NCI-H2196 (cell line): ENCODE results near the gene ABHD8.

ENCODE experiments used
- DNase-seq: peaks from one replicate; lab custom pipeline; 2025; ENCODE audit not compliant: unreplicated experiment; lab: John Stamatoyannopoulos, UW

The ABHD8 gene, protein sequence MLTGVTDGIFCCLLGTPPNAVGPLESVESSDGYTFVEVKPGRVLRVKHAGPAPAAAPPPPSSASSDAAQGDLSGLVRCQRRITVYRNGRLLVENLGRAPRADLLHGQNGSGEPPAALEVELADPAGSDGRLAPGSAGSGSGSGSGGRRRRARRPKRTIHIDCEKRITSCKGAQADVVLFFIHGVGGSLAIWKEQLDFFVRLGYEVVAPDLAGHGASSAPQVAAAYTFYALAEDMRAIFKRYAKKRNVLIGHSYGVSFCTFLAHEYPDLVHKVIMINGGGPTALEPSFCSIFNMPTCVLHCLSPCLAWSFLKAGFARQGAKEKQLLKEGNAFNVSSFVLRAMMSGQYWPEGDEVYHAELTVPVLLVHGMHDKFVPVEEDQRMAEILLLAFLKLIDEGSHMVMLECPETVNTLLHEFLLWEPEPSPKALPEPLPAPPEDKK

GRCh38 chr19:17303167-17303939, at the start of gene ABHD8:
ABHD8 (minus strand) TSS chr19:17303425; CDS start chr19:17301616, 1,809 bp downstream.
- peak; percentile 98 for DNase-seq

GRCh38 chr19:17352608-17353280, 49.5 kb upstream of the ABHD8 start:
- DNase-seq = no peak

DNA sequence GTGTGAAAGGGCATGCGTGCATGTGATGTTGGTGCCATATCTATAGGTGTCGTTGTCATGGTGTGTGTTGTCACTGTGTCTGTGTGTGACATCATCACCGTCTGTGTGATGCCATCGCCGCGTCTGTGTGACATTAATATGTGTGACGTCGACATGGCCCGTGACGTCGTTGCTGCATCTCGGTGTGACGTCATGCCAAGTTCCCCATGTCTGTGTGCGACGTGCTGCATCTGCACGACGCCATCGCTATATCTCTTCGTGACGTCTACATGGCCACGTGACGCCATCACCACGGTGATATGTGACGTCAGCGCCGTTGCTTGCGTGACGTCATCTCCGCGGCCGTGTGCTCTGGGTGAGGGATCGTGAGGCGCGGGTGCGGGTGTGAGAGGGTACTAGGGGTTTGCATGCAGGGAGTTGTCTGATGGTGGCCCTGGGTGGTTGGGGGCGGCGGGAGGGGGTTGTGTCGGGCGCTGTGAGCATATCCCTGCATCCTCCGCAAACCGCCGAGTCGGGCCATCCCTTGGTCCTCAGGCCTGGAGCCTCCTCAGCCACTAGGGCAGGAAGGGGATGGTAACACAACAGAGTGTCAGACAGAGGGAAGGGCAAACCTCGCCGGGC, 48.7 kb upstream of the ABHD8 start:
- DNase-seq = no peak

- no peak for DNase-seq
Observed at GRCh38 chr19:17348700-17349099, 45.5 kb upstream of the ABHD8 start.

- DNase-seq = no peak
Observed at GRCh38 chr19:17347877-17348276, 44.7 kb upstream of the ABHD8 start.

DNA sequence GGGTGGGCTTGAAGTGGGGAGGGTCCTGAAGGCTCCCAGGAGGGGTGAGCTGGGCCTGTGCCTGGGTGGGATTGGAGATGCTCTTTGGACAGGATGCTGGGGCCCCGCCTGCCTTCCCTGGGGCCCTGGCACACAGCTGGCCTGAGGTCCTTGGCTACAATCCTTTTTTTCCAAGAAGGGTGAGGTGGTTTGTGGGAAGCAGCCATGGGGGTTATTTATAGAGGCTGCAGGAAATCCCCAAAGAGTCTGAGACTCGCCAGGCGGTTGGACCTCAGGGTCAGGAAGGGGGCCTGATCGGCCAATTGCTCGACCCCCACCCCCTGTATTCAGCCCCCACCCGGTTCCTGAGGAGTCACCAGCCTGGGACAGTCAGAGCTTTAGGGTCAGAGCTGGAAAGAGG, 44.1 kb upstream of the ABHD8 start:
- no peak for DNase-seq

DNA sequence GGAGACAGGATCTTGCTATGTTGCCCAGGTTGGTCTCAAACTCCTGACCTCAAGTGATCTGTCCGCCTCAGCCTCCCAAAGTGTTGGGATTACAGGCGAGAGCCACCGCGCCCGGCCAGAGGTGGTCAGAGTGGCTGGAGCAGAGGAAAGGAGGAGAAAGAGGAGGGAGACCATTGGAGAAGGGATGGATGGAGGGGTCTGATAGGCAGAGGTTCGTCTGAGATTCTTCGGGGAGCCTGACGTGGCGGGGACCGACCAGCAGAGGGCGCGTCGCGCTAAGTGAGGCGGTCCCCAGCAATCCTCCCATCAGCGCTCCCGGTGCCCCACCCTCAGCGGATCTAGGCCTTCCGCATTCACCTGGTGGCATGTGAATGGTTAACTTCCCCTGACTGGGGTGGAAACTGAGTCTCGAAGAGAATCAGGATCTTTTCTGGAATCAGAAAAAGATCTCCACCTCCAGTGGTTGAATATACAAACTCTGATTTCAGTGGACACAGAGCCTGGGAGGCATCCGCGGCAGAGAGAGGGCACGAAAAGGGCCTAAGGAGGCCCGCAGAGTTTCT, 43.0 kb upstream of the ABHD8 start:
- peak; percentile 75 for DNase-seq

DNA sequence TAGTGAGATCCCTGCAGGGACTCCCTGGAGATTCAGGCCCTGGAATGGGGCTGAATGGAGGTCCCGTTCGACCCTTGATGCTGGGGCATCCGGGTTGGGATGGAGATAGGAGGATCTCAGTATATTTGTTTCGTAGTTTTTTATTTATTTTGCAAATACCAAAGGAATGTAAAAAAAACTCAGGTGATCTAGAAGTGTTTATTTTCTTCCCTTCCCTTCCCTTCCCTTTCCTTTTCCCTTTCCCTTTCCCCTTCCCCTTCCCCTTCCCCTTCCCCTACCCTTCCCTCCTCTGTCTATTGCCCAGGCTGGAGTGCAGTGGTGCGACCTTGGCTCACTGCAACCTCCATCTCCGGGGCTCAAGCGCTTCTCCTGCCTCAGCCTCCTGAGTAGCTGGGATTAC, 38.6 kb upstream of the ABHD8 start:
- DNase-seq = no peak

GRCh38 chr19:17341386-17341785, 38.2 kb upstream of the ABHD8 start:
- no peak for DNase-seq

- no peak for DNase-seq
Observed at GRCh38 chr19:17340871-17341357, 37.7 kb upstream of the ABHD8 start.

DNA sequence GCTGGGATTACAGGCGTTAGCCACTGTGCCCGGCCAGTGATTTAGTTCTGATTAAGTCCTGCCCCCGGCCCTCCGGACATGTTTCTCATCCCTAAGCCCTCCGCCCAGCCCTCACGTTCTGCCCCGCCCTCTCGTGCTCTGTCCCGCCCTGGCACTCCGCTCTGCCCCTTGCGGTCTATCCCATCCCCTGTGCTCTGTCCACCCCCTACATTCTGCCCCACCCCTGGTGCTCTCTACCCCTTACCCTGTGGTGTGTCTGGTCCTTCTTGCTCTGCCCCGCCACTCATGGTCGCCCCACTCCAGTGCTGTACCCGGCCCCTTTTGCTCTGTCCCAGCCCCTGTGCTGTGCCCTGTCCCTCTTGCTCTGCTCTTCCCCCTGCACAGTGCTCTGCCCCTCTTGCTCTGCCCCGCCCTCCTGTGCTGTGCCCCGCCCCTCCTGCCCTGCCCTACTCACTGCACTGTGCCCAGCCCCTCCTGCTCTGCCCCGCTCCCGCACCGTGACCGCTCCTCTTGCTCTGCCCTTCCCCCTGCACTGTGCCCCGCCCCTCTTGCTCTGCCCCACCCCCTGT, 37.2 kb upstream of the ABHD8 start:
- no peak for DNase-seq

DNA sequence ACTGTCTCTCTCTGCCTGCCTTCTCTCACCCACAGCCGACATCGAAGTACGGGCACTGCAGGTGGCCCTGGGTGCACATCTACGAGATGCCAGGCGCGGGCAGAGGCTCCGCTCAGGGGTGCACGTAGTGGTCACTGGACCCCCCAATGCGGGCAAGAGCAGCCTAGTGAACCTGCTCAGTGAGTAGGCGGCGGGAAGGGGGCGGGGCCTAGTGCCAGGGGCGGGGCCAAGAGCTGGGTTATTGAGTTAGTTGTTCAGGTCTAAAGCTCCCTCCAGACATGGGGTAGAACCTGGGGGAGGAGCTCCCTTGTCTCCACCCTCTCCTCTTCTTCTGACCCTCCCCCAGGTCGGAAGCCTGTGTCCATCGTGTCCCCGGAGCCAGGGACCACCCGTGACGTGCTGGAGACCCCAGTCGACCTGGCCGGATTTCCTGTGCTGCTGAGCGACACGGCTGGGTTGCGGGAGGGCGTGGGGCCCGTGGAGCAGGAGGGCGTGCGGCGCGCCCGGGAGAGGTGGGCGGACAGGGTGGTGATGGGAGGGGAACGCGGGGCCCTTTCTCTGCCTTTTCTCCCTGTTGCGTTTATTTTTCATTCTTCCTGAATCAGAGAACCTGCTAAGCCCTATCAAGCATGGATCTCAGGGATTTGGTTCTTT, 36.0 kb upstream of the ABHD8 start:
- DNase-seq = peak; percentile 23

DNA sequence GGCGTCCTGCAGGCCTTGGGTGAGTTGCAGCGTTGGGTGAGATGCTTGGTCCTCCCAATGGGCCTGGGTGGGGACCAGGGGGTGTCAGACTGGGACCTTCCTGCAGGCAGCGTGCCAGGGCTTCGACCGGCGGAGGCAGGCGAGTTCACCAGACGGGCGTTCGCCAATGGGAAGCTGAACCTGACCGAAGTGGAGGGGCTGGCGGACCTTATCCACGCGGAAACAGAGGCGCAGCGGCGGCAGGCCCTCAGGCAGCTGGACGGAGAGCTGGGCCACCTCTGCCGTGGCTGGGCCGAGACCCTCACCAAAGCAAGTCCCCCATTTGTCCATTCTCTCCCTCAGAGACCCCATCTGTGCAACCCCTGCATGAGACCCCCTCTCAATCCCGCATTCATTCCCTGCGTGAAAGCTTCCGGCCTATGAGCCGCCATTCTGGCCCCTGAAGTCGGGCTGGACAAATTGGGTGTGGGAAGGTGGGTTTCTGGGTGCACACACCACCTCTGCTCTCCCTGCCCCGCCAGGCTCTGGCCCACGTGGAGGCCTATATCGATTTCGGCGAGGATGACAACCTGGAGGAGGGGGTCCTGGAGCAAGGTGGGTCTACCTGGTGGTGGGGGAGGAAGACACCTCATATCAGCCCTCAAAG, 35.3 kb upstream of the ABHD8 start:
- DNase-seq = no peak

GRCh38 chr19:17337675-17338432, 34.6 kb upstream of the ABHD8 start:
- DNase-seq = peak; percentile 32

- DNase-seq = peak; percentile 100
Observed at GRCh38 chr19:17336872-17337674, 33.8 kb upstream of the ABHD8 start, which contains the start of gene GTPBP3. GTPBP3 (plus strand) TSS chr19:17337553; CDS start chr19:17337612, 59 bp downstream.

DNA sequence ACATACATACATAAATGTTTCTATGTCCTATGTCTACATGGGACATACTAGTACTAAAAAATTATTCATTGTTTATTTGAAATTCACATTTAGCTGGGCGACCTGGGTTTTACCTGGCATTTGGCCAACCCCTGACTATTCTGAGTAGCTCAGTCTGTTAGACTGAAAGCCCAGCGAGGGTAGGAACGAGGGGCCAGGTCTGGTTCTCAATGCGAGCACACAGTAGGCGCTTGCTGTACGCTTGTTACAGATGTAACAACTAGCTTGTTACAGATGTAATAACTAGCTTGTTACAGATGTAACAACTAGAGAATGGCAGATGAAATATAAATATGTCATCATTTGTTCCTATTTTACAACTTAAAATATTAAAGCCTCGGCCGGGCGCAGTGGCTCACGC, 32.4 kb upstream of the ABHD8 start:
- peak; percentile 23 for DNase-seq
